Right lobe of liver (tissue), 6 donors: ENCODE measurements around the gene MAGI1. TPM values are rescaled to one million over a fixed set of nuclear protein-coding genes. Genes with fewer than 3 reads are reported as not detected.

ENCODE experiments used
- ATAC-seq, 4 donors: fragments of 200-7000 bp; cut with Tn5 transposase; one replicate each; pipeline ENCODE4 v1.9.1; 2020; ENCODE audit warnings: mild to moderate bottlenecking in 4 of 4, moderate library complexity in 4 of 4
- DNase-seq, 3 donors: peaks; one replicate each; pipeline ENCODE4 v3.0.0-alpha.2; 2020
- H3K27ac ChIP-seq, 3 donors: fragments of 200-600 bp; one replicate each; pipeline ENCODE4 v1.8.0; 2022
- H3K27me3 ChIP-seq, 2 donors: fragments of 200-600 bp; one replicate each; pipeline ENCODE4 v1.8.0; 2022
- H3K36me3 ChIP-seq, 4 donors: fragments of 200-600 bp; sonication (generic) in 1 of 4; one replicate each; pipeline versions ENCODE4 v1.5.1 to v1.8.0; 2017 to 2022; ENCODE audit warnings: control low read depth in 1 of 4
- H3K4me1 ChIP-seq, 4 donors: fragments of 200-600 bp; sonication (generic) in 1 of 4; one replicate each; pipeline versions ENCODE4 v1.5.1 to v1.8.0; 2017 to 2022; ENCODE audit warnings: control low read depth in 1 of 4
- H3K4me3 ChIP-seq, 3 donors: fragments of 200-600 bp; one replicate each; pipeline ENCODE4 v1.8.0; 2022
- H3K9me3 ChIP-seq, 4 donors: fragments of 200-600 bp; sonication (generic) in 1 of 4; one replicate each; pipeline versions ENCODE4 v1.5.1 to v1.8.0; 2017 to 2022; ENCODE audit warnings: control low read depth in 1 of 4
- CTCF ChIP-seq, 4 donors: fragments of 200-600 bp in 3 of 4; fragments of 450-650 bp in 1 of 4; IDR thresholded peaks; one replicate each; pipeline versions ENCODE4 v1.5.1 to v1.8.0; 2016 to 2022; ENCODE audit warnings: antibody characterized with exemption in 4 of 4, mild to moderate bottlenecking in 2 of 4
- POLR2A ChIP-seq: fragments of 450-650 bp; IDR thresholded peaks from one replicate; pipeline ENCODE4 v1.6.1; 2017; ENCODE audit warnings: antibody characterized with exemption, mild to moderate bottlenecking
- WGBS: methylation state at CpG from one replicate; pipeline ENCODE4 v1.1.6; 2018; ENCODE audit warnings: low coverage, low lambda C conversion rate; ENCODE audit not compliant: insufficient coverage; ENCODE audit errors: missing lambda C conversion rate; 5-methylcytosine and 5-hydroxymethylcytosine counted together
- intact Hi-C, 2 donors: fragments of 100-400 bp; cut with DNase I; formaldehyde crosslinking; loops; one replicate each; pipeline versions ENCODE4 v1.11.2 to v1.14.1; 2022
- total RNA-seq, 6 experiments: library from RNA; depleted of rRNA in 2 of 6; stranded (reverse); fragments of >200 nt in 2 of 6; fragmentation: NEBNext Ultra II Directional in 3 of 6; extraction: Animal tissue kit (Norgen Biotek cat#: 25700) in 3 of 6; gene quantifications; one replicate each; pipeline versions ENCODE4 v1.1.0 to v1.2.4, GENCODE V29; 2016 to 2023
- donor health status: DM: no; HTN: yes; CAD: no.
- donor health status: DM: no; HTN: no; CAD: no.
- donor health status: DM: no; HTN: no; CAD: no.
- donor health status: DM: no; HTN: yes; CAD: no.
- donor health status: DM: no; HTN: yes; CAD: no.

Gene MAGI1
- total RNA-seq, 6 experiments from 2014 or later = 22.6 to 37.7 (median 26.9) TPM

GRCh38 chr3:65667963-65668362 lies 370.8 kb downstream of the MAGI1 start:
- 77% methylated on average over 4 of the region's 4 CpGs for WGBS
- Histone ChIP-seq H3K4me1 (peaks cover 0 to 33% (median 5%) of the 10 kb centered on the region in 4 donors), H3K27me3 (no peaks in the 10 kb centered on the region), H3K36me3 (no peaks in the 10 kb centered on the region), H3K9me3 (no peaks in the 10 kb centered on the region), H3K27ac (no peak overlapping the region), H3K4me3 (no peak overlapping the region)
- DNase-seq (no peak), ATAC-seq (no peak)
- intact Hi-C loops = no loop called here
- TF ChIP-seq POLR2A (no peak), CTCF (IDR thresholded peaks at IDR 0.05) (no peak)

GRCh38 chr3:65666448-65667091 lies 372.1 kb downstream of the MAGI1 start:
- 89% methylated on average over 6 of the region's 6 CpGs for WGBS

GRCh38 chr3:65665915-65666314 lies 372.8 kb downstream of the MAGI1 start:
- no peak for TF ChIP-seq POLR2A
- no peak for TF ChIP-seq CTCF (IDR thresholded peaks at IDR 0.05)
- WGBS = 86% methylated on average over 2 of the region's 2 CpGs
- intact Hi-C loops = no loop called here

More at GRCh38 chr3:65666448-65667091, 372.1 kb downstream of the MAGI1 start:
- DNase-seq (no peak), ATAC-seq (no peak)
- no peaks in the 10 kb centered on the region for H3K9me3 ChIP-seq
- no peaks in the 10 kb centered on the region for H3K36me3 ChIP-seq
- no peak overlapping the region for H3K27ac ChIP-seq
- intact Hi-C loops = no loop called here
- no peak for TF ChIP-seq CTCF (IDR thresholded peaks at IDR 0.05)
- TF ChIP-seq POLR2A = no peak
- H3K4me3 ChIP-seq = no peak overlapping the region
- peaks cover 0 to 33% (median 5%) of the 10 kb centered on the region in 4 donors for H3K4me1 ChIP-seq
- no peaks in the 10 kb centered on the region for H3K27me3 ChIP-seq

GRCh38 chr3:65664931-65665330 lies 373.8 kb downstream of the MAGI1 start:
- TF ChIP-seq CTCF (IDR thresholded peaks at IDR 0.05) (no peak), POLR2A (no peak)
- no peak overlapping the region for H3K27ac ChIP-seq
- ATAC-seq = no peak
- no peaks in the 10 kb centered on the region for H3K36me3 ChIP-seq
- H3K27me3 ChIP-seq = no peaks in the 10 kb centered on the region
- H3K4me3 ChIP-seq = no peak overlapping the region
- DNase-seq = no peak
- WGBS = 100% methylated on average over 2 of the region's 2 CpGs
- no peaks in the 10 kb centered on the region for H3K9me3 ChIP-seq
- intact Hi-C loops = no loop called here
- peaks cover 0 to 28% (median 8%) of the 10 kb centered on the region in 4 donors for H3K4me1 ChIP-seq

More at GRCh38 chr3:65665915-65666314, 372.8 kb downstream of the MAGI1 start:
- Histone ChIP-seq H3K27me3 (no peaks in the 10 kb centered on the region), H3K9me3 (no peaks in the 10 kb centered on the region), H3K4me3 (no peak overlapping the region), H3K4me1 (peaks cover 0 to 31% (median 5%) of the 10 kb centered on the region in 4 donors), H3K27ac (no peak overlapping the region), H3K36me3 (no peaks in the 10 kb centered on the region)
- DNase-seq (no peak), ATAC-seq (no peak)
